GM06990 (cell line): Measurements from ENCODE around the gene PLXNA3.

Experiments
- DNase-seq: peaks from one replicate; pipeline ENCODE4 v3.0.0-alpha.2; 2011; ENCODE audit not compliant: insufficient read length; ENCODE audit errors: extremely low read depth
- H3K27me3 ChIP-seq: replicated peaks from 2 replicates; pipeline ENCODE4 v1.6.0; 2011; ENCODE audit warnings: low read length; ENCODE audit not compliant: control insufficient read depth, insufficient read depth
- H3K36me3 ChIP-seq: 2 replicates; pipeline ENCODE4 v1.5.1; 2011; ENCODE audit warnings: low read length; ENCODE audit not compliant: control insufficient read depth, insufficient read depth
- H3K4me3 ChIP-seq: replicated peaks from 2 replicates; pipeline ENCODE4 v1.5.1; 2011; ENCODE audit warnings: low read depth, mild to moderate bottlenecking, control low read depth, low read length
- CTCF ChIP-seq: IDR thresholded peaks from 2 replicates; pipeline ENCODE4 v1.5.1; 2011; ENCODE audit warnings: low read length, control low read depth, mild to moderate bottlenecking, inconsistent platforms; ENCODE audit not compliant: insufficient read depth, poor library complexity, severe bottlenecking

PLXNA3 gene

GRCh38 chrX:154457491-154458115 is 478 bp upstream of the PLXNA3 start:
- Histone ChIP-seq H3K36me3 (no peaks in the 10 kb centered on the region; the same call in 1 of the 2 replicates), H3K4me3 (peak overlapping the region; percentile 55), H3K27me3 (no peaks in the 10 kb centered on the region)
- no peak for TF ChIP-seq CTCF
- DNase-seq = peak; percentile 74

DNA sequence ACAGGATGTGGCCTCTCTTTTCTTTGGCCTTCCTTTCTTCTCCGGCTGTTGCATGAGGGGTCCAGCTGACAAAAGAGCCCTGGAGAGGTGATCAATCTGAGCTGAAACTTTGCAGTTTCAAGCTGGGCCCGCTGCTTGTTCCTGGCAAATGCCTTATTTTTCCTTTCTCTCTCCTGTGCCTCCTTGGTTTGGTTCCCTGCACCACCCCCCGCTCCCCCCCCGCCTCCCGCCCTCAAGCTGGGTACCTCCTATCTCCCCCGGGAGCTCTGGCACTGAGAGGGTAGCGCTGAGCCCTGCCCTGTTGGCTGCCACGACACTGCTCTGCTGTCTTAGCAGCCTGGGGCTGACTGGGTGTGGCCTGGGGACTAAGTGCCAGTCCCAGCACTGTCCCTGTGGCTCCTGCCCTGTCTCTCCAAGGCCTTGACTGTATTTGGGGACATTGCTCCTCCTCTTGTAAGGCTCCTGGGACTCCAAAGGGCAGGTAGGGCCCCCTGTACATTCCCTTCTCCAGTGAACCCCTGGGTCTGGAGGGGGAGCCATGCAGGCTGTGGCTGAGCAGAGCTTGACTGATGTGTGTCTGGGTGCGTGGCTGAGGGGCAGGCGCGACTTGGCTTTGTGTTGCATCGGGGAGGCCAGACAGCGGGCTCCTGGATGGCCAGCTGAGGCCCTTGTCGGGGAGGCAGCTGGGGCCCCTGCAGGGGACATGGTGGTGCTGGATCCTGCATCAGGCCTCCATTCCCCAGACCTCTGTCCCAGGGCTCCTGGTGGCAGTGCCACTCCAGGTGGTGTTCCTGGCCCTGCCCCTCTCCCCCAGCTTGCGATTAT is 1.1 kb downstream of the PLXNA3 start:
- Histone ChIP-seq H3K36me3 (no peaks in the 10 kb centered on the region), H3K27me3 (no peaks in the 10 kb centered on the region), H3K4me3 (peak overlapping the region; percentile 69)
- DNase-seq = no peak
- TF ChIP-seq CTCF = no peak

DNA sequence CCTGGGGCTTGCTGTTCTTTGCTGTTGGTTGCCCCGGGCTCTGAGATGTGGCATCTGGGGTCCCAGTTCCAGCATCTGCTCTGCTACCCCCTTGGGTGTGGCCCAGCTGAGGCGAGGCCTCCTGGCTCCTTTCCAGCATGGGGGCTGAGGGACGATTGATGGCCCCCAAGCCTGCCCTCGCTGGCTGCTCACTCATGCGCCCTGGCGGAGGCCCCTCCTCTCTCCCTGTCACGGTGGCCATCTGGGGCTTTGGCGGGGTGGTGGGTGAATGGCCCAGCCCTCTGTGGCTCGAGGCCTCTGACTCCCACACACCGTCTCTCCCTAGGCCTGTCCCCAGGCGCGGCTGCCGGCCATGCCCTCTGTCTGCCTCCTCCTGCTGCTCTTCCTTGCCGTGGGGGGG is 1.8 kb downstream of the PLXNA3 start:
- no peak for DNase-seq
- Histone ChIP-seq H3K36me3 (no peaks in the 10 kb centered on the region), H3K4me3 (no peak overlapping the region), H3K27me3 (no peaks in the 10 kb centered on the region)
- TF ChIP-seq CTCF = no peak

DNA sequence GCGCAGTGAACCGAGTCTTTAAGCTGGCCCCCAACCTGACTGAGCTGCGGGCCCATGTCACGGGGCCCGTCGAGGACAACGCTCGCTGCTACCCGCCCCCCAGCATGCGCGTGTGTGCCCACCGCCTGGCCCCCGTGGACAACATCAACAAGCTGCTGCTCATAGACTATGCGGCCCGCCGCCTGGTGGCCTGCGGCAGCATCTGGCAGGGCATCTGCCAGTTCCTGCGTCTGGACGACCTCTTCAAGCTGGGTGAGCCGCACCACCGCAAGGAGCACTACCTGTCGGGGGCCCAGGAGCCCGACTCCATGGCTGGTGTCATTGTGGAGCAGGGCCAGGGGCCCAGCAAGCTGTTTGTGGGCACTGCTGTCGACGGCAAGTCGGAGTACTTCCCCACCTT is 2.2 kb downstream of the PLXNA3 start:
- no peak for TF ChIP-seq CTCF
- no peak for DNase-seq
- no peaks in the 10 kb centered on the region for H3K27me3 ChIP-seq
- H3K4me3 ChIP-seq = no peak overlapping the region
- no peaks in the 10 kb centered on the region for H3K36me3 ChIP-seq

DNA sequence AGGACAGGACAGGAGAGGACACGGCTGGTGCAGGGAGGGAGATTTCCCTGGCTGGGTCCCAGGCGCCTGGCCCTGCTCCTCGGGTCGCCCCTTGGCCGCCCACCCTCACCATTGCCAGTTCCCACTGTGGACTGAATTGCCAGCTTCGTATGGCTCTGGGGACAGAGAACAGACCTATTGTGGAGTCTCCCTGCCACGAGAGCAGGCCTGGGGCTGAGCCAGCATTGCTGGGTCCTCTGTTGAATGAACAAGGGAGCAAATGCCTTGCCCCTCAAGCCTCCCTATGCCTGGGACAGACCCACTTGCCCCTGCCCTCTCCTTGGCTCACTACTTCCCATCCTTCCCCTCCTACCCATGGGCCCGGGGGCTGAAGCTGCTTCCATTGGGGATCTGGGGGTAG is 4.3 kb downstream of the PLXNA3 start:
- no peak for TF ChIP-seq CTCF
- no peak overlapping the region for H3K4me3 ChIP-seq
- H3K27me3 ChIP-seq = no peaks in the 10 kb centered on the region
- no peak for DNase-seq
- no peaks in the 10 kb centered on the region; the same call in 1 of the 2 replicates for H3K36me3 ChIP-seq
